SU-DHL-6 (cell line): ENCODE data around the gene SORCS2.

Source experiments
- CTCF ChIP-seq: fragments of 200-600 bp; sonication (generic); IDR thresholded peaks from one replicate; pipeline ENCODE4 v1.5.1; 2017; ENCODE audit warnings: antibody characterized with exemption, mild to moderate bottlenecking, low read length, moderate library complexity; ENCODE audit not compliant: insufficient read depth, poor library complexity, severe bottlenecking
- EZH2phosphoT487 ChIP-seq: fragments of 200-600 bp; sonication (generic), shearing (Covaris generic); conservative IDR thresholded peaks from 2 replicates; pipeline ENCODE4 v1.6.1; 2018; ENCODE audit warnings: mild to moderate bottlenecking, antibody characterized with exemption, low read length, moderate library complexity, mixed read lengths

DNA sequence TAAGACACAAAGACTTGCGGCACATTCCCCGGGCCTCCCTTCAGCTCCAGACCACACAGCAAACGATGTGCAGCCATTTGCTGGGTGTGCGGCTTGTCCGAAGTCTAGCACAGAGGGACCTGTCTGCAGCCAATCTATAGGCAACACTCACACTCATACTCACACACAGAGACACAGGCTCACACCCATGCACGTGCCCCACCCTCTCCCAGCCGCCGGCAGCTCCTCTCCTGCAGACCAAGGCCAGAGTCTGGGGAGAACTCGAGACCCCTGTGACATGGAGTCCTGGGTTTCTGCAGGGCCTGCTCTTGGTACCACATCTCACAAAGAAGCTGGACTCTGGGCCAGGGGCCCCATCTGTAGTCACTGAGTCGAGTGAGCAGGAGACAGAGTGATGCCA lies 487.8 kb downstream of the SORCS2 start:
- TF ChIP-seq CTCF (no peak), EZH2phosphoT487 (no peak)
